NOMO-1 treated with DMSO at 0.1 percent for 48 hours (cell line): ENCODE measurements around the gene SIX3.

Source experiments
- DNase-seq: peaks from one replicate; lab custom pipeline; 2025; ENCODE audit not compliant: unreplicated experiment; lab: John Stamatoyannopoulos, UW

SIX3 gene

DNA sequence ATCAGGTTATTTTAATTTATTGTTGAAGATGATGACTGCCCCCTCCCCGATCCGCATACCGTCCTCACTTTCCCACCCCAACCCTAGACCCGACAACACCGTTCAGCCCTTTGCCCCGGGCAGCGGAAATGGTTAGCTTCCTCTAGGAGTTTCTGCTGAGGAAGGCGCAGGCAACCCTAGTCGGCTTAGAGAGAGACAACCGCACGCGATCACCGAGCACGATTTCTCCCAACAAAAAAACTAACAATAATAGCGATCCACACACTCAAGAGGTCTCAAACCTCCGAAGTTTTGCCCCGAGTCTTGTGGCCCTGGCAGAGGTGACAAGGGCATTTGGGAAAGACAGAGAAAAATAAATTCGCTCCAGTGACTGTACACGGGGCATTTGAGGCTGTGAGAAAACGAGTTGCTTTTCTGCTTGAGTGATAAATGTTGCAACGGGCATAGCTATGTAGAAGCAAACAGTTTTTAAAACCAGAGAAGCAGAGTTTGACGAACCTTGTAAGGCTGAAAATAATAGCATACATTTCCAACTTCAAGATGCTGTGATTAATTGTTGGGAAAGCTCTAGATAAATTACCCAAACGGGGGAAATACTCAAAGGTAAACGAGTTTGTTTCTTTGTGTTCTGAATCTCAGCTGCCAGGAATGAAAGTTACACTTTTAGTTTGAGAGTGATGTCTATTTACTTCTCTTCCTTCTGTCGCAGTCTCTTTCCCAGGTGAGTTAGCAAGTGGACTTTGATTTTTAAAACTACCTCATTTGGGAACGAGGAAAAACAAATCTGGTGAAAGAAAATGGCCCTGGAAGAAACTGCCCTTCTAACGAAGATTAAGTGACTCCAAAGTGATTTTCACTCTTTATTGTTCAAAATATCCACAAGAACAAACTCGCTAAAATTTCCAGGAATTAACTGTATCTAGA, 11.0 kb upstream of the SIX3 start:
- DNase-seq = no peak

- no peak for DNase-seq
These were observed 10.2 kb upstream of the SIX3 start for GRCh38 chr2:44931198-44931780.

GRCh38 chr2:44932079-44932478, 9.4 kb upstream of the SIX3 start:
- DNase-seq = no peak

DNA sequence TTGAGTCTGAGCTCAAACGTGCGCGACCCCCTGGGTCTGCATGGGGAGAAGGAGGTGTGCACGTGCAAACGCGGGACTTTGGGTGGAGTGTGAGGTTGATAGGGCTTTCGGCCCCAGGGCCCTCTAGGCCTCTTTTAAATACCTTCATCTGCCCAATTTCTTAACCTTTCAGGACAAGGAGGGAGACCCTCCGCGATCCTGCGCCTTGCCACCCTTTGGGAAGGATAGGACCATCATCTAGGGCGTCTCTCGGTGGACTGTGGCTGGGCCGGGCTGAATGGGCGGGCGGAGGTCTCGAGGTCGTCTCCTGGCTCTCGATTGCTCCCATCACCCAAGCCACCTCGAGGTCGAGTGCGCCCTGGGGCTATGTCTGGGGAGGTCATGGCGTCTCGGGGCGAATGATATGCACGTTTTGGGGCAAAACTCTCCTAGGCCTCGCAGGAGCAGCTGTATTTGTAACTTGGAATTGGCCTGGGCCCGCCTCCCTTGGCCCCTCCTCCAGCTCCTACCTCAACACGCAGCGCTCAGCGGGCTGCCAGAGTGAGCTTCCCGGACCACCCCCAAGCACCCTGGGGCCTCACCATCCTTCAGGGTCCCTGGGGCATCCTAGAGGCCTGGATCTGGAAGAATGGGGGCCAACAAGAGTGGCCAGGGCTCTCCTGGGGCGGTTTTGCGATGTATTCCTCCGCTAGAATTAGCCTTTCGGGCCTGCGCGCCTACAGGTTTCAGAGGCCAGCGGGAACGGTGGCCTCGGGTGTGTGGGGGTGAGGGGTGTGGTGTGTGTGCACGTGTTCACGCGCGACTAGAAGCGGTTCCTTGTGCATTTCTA, 8.7 kb upstream of the SIX3 start:
- DNase-seq = no peak

DNA sequence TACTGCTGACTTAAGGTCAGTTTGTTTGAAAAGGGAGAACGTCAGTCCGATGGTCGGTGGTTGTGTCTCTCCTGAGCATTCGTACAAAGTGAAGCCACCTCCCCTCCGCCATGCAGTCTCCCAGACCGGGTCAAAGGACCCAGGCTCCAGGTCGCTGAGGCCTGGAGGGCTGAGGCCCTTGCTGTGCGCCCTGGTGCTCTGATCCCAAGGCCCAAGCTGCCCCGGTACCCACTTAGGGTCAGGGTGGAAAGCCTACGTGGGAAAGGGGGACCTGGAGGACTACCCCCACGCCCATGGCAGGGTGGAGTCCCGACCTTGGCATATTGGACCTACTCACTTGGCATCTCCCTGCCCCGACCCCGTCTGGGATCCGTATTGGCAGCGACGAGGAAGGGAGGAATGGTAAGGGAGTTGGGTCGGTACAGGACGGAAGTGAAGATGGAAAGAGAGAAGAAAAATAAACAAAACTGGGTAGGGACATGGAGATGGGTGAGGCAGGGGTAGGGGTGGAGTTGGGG, 8.0 kb upstream of the SIX3 start:
- DNase-seq = no peak

DNA sequence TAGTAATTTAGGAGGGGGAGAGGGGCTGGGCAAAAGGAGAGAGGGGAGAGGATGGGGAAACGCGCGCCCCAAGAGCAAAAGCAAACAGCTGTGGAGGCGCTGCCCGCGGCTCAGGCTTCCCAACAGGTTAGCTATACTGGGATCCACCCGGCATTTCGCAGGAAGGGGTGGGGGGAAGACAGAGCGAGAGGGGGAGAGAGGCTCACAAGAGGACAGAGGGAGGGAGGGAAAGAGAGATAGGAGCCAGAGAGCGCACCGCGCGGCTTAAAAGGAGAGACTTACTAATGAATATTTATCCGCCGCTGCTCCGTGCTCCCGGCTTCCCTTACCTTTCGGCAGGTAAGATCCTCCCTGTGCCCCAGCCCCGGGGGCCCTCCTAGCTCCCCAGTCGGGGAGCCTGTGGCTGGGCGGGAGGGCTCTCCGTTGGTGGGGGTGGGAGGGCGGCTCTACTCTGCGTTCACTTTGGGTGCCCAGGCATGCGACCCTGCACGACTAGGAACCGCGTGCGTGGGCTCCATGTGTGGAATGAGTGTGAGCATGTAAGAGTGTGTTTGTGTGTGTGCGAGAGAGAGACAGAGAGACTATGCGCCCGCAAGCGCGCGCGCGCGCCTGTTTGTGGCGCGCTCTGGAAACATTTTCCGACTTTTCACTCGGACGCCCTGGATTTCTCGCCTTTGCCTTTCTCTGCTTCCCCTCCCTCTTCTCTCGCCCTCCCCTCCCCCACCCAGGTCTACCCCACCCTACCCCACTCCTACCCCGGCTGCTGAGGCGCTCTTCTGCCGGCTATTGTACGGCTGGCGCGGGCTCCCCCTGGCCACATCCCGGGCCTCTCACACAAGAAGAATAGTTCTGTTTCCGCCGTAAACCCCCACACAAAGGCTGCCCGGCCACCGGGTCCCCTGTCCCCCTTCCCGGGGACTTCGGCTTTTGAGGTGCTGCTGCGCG, 7.2 kb upstream of the SIX3 start:
- DNase-seq = no peak

GRCh38 chr2:44934983-44935728, 6.3 kb upstream of the SIX3 start:
- DNase-seq = no peak

DNA sequence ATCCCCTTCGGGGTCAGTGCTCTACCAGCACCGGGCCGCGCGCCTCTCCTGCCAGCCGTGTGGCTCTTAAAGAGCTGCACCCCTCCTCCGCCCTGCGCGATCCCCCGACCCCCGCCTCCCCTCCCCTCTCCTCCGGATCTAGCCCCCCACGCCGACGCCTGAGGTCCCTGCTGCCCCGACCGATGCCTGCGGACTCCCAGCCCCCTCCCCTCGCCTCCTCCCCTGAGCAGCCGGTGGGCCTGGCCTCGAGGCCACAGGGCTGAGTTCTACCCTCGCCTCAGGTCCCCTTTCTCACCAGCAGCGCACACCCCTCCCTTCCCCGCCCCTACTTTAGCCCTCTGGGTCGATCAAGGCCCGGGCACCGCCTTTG, 5.8 kb upstream of the SIX3 start:
- no peak for DNase-seq

GRCh38 chr2:44936275-44936674, 5.2 kb upstream of the SIX3 start:
- no peak for DNase-seq

DNA sequence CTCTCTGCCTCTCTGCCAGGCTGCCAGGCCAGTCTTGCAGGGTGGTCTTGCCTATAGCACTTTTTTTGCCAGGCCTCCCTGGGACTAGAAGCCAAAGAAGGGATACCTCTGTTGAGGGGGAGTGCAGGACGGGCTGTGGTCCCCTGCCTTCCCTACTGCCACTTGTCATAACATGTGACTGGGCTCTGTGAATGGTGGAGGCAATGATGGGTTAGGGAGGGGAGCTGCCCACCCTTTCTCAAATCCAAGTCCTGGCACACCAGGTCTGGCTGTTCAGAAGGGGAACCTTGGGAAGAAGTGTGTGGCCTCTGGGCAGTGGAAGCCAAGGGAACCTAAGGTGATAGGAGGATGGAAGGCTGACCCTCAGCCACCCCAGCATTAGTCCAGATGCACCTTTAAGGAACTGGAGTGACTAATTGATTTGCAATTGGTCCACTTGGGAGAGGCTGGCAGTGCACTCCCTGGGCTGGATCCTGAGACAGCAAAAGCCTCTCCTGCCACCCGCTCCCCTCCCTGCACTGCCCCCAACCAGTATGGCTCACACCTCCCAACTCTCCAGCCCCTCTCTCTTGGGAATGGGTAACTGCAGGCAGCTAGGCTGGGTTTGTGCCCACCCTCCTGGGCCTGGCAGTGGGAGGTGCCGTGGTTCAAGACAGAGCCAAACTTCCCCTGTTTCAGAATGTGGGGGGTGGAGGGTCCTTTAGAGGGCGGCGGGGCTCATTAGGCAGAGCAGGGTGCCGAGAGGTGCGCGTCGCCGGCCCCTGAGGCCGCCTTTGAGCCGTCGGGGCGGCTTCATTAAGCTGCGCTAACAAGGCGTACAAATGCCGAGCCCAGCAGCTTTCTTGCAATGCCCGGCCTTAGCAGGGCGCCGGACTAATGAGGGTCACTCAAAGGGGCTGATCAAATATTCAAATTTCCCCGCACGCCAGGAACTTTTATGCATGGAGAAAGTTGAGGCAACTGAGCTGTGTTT, 4.5 kb upstream of the SIX3 start:
- no peak for DNase-seq

DNA sequence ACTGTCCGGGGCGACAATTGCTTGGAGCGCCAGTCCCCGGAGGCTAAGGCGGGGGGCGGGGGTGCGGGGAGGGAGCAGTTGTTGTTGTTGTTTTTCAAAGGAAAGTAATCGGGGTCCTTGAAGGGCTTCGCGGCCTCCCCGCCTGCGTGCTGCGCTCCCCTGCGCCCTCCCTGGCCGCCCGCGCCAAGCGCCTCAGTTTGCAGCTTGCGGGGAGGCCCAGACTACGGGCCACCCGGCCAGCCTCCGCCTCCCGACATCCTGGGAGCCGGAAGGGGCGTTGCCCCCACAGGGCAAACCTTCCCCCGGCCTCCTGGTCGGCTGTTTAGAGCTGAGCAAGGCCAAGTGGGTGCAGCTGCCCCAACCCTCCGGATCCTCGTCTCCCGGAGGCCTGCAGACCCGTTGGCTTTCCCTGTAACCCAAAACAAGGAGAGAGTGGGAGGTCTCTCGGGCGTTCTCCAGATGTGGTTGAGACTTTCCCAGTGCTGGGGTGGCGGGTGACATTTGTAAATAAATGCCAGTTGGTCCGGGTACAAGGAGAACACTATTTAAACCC, 3.7 kb upstream of the SIX3 start:
- no peak for DNase-seq

GRCh38 chr2:44938287-44939105, 3.0 kb upstream of the SIX3 start:
- DNase-seq = no peak

DNA sequence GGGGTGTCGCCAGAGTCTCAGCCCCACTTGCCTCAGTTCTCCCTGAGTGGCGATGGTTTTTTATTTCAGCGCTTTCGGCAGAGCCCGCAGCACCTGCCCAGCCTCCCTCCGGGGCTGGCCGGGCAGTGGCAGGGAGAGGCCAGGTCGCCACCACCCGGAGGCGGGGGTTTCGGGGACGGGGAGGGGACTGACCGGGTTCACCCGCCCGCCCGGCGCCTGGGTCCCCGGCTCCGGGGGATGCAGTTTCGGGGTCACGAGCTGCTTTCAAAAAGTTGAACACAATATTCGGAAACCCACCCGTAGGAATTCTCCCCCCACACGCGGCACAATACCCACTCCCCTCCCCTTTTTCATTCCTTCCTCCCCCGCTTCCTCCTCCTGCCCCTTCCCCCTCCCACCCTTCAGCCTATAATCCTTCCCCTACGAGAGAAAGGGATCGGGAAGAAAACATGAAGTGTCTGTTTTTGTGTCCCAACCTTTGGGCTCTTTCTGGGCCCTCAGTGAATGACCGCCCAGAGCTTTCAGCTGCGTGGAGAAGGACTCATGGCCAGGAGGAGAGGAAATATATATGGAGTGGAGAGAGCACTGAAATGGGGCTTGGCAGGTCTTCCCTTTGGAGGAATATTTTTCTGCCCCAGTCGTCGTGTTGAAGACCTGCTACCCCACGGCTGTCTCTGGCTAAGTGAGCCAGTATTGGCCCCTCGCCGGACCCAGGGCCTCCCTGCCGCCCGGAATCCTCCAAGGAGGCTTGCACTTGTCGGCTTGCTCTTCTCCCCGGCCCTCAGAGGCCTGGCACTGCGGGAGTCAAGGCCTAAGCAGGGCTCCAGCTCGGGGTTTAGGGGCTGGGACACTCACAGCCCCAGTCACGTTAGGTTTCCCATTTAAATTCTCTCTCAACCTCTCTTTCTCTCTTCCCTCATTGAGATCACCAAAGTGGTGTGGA, 2.1 kb upstream of the SIX3 start:
- DNase-seq = no peak

DNA sequence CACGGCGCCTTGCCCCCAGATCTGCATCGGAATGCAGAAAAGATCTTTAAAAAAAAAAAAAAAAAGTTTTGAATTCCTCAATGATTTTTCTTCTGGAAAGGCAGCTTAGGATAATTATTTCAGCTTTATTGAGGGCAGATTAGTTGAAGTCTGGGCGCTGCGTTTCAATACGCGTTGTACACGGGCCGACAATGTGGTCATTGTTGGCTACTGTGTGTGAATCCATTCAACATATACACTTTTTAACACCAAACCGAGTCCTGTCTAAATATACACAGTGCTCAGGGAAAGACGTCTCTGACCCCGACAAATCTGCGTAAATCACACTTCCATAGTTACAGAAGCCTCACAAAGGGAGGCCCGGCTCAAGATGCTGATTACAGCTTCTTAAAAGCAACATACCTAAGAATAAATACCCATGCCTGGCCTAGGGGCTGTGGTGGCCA, 1.4 kb upstream of the SIX3 start:
- no peak for DNase-seq

DNA sequence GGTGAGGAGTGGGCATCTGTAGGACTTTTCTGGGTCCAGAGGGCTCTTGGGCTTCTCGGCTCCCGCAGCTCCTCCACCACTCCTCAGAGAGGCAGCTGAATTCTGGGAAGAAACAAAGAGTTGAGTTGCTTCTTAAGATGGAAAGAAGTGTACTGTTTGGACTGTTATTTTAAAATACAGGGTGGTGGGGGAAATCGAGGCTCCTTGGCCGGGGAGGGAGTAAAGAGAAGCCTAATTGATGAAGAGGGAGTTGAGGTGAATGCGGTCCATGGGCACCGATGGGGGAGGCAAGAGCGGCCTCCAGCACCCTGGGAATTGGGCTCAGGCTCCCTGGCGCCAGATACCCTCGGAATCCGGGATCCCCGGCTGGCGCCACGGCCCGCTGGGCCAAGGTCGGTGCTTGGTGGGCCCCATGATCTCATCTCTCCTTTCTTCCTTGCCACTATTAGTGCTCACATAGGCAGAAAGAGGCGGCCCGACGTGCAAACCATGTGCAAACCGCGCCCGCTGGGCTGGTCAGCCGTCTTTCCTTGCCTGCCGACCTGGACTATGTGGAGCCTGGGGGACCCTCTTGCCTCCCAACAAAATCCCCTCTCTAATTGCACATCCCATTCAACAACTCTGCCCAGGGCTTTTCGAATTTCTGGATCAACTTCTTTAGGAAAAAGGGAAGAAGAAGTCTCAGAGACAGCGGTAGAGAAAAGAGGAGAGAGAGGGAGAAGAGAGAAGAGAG, 604 bp upstream of the SIX3 start:
- no peak for DNase-seq
